NCI-H446 (cell line): ENCODE results near the gene RGS7.
"Not testable (repeated sequence)": the region's sequence is repeated elsewhere in the genome, so short reads cannot be mapped to it uniquely, and the experiment has no call there.

Source experiments
- DNase-seq, 2 experiments: peaks; one replicate each; lab custom pipeline; 2025; lab: John Stamatoyannopoulos, UW

RGS7 gene

DNA sequence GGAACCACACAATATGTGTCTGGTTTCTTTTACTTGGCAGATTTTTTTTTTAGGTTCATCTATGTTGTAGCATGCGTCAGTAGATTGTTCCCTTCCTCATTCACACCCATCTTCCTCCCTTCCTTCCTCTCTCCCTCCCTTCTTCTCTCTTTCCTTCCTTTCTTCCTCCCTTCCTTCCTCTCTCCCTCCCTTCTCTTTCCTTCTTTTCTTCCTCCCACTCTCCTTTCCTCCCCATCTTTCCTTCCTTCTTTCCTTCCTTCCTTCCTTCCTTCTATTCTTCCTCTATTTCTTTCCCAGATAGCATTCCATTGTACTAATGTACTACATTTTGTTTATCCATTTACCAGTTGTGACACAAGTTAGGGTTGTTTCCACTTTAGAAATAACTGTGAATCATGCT lies 218.0 kb downstream of the RGS7 start:
- no peak for DNase-seq

DNA sequence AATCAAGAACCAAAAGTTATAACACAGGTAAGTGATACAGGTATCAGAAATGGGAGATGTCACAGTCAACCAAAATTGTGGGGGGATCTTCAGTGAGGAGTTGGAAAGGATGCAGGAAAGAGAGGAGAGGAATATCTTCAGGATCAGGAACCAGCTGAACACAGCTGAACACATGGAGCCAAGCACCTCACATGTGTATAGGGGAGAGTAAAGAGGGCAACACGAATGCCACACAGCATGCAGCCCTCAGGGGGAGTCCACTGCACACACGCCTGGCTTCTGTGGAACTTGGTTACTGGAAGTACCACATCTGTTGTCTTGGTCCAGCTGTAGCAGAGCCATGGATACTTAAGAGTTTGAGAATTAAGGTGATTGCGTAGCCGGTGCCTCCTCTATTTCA lies 218.8 kb downstream of the RGS7 start:
- DNase-seq: no peak

DNA sequence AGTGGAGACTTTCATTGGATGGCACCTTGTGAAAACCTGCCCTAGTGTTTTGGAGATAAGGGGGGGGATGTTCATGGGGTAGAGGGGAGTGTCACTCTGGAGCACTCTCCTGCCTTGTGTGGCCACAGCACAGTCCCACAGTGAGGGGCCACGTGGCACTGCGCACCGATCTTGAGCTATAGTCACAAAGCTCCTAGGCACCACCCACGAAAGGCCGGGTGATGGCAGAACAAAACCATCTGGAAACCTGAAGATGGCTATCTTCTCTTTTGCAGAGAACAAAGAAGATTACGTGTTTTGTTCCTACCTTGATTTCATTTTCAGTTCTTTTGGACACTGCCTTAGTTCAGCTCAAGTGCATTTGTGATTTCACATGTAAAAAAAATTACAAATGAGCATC lies 220.6 kb downstream of the RGS7 start:
- DNase-seq: no peak

DNA sequence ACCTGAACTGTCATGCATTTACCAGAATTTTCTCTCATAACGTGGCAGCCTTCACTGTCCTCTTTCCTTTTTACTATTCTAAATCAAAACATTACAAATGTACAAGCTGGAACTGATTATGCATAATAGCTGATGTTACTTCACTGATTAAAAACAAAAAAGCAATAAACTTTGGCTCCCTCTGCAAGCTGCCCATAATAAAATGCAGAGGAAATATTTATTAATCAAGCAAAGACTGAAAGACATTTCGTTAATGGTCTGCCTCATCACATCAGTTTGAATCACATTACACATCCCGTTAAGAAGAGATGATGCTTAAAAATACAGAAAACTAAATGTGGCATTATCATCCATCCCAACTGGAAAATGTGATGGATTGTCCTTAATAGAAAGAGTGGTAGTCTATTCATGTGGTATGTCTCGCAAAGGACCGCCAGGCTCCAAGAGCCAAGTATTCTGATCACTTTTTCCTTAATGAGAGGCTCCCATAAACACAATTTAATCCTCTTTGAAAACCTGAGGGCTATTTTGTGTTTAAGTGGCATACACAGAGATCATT lies 225.3 kb downstream of the RGS7 start:
- DNase-seq: no peak

DNA sequence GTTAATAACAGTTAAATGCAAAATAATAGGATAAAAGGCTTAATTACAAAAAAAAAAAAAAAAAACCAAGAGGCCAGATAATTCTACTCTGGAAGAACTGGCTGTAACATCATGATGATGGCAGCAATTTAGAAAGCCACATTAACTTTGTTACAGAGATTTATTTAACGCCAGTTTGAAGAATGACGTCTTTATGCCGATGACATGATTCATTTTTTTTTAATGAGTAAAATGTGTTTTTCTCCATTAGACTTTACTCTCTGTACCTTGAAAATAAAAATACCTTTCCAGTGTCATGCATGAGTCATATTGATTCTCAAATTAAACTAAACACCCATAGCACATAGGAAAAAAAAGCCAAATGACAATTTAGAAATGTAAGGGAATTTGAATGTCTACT lies 226.1 kb downstream of the RGS7 start:
- DNase-seq: no peak

DNA sequence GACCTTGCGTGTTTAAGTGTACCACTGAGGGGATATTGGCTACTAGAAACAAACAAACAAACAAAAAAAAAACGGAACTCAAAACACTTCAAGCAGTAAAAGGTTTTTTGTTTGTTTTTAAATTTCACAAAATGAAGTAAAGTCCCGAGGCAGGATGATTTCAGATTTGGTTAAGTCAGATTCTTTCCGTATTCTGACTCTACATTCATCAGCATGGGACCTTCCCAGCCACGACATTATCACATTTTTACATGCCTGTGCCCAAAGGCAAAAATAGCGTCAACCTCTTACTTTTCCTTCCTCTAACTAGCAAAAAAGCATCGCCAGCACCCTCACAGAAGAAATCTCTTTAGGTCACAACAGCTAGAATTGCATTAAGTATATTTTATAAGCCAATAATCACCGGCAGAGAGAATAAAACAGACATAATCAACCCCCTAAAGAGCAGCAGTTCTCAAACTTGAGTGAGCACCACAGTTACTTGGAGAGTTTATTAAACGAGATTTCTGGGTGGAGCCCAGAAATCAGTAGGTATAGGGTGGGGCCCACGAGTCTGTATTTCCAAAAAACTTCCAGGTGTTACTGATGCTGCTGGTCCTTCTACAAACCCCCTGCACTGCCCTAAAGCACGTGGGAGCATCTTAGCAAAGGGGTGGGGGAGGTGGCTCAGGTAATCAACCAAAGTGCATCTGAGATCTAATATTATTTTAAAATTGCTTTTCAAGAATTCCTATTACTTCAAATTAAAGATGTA lies 227.6 kb downstream of the RGS7 start:
- no peak for DNase-seq

DNA sequence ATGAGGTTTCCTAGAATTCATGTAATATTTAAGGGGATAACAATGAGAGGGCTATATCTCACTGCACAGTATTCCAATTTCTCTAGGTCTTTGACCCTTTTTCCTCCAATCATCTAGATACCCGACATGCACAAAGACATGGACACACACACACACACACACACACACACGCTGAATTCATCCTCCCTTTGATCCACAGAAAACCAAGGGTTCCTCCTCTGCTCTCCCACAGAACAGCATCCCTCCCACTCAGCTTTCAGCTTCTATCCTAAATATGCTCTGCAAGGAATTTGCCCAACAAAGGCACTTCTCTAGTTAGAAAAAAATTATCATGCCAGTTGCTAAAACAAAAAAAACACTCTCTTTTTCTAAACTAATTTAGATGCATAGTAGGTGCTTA lies 231.7 kb downstream of the RGS7 start:
- DNase-seq: no peak

DNA sequence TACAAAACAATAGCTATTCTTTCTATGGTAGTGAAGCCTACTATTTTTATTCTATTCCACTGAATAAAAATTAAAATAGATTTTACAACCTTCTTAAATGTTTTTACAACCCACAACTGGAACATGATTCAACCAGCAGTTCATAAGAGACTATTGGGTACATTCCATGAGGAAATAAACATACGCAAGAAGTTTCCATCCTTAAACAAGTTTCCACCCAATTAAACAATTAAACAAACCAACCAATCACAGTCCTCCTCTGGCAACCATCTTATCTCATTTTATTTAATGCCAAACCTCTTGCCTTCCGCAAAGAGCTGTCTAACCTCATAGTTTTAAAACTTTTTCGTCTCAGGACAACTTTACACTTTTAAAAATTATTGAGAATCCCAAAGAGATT lies 239.0 kb downstream of the RGS7 start:
- no peak for DNase-seq

DNA sequence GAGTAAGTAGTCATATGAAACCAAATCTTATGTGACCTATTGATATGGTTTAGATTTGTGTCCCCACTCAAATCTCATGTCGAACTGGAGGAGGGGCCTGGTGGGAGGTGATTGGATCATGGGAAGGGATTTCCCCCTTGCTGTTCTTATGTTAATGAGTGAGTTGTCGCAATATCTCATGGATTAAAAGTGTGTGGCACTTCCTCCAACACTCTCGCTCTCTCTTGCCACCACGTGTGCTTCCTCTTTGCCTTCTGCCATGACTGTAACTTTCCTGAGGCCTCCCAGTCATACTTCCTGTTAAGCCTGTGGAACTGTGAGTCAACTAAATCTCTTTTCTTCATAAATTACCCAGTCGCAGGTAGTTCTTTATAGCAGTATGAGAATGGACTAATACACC lies 241.2 kb downstream of the RGS7 start:
- no peak for DNase-seq

DNA sequence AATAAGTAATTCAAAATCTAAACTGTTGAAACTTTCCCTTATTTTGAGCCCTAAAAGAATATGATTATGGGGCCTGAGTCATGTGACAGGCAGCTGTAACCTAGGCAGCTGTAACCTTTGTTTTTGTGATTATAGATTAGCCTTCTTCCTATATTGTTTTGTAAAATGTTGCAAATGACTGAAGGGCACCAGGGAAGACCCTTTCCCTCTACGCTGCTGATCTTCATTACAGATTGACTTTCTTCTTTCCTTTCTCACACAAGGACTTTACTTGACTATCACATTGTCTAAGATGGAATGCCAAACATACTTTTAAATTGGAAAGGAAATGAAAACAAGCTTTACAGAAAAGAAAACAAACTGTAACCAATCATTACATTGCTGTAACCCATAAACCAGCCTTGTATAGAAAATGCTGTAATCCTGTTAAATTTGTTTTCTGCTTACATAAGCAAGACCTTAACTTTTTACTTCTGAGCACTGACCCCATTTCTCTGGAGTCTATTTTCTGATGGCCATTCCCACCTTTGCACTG lies 242.2 kb downstream of the RGS7 start:
- no peak for DNase-seq

DNA sequence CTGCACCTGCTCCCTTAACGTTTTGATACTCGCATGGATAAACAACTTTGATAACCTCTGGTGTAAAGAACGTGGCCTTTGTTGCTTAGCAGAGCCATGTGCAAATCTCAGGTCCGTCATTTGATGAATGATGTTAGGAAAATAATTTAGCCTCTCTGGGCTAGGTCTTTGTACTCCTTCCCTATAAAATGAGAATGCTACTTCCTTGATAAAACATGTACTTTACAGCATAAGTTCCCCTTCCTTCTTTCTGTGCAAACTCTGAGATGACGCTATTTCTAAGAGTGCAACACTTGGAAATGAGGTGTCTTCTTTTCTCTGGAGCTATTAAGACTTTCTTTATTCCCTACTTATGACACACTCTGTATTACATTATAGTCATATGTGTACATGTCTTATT lies 243.4 kb downstream of the RGS7 start:
- DNase-seq: no peak

DNA sequence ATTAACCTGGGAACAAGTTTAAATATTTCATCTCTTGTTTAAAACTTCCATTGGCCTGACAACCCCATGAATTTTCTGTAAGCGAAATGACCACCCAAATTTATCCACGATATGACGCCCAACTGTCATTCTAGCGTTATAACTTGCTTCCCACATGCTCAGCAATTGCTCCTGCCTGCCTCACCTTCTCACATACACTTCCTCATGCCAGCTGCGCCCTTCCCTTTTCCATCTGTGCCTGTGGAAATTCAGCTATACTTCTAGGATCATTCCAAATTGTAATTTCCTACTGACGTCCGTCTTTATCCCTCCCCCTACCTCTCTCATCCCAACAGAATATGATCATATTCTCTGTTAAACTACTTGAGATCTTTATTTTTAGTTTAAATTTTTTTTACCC lies 248.0 kb downstream of the RGS7 start:
- DNase-seq: no peak

DNA sequence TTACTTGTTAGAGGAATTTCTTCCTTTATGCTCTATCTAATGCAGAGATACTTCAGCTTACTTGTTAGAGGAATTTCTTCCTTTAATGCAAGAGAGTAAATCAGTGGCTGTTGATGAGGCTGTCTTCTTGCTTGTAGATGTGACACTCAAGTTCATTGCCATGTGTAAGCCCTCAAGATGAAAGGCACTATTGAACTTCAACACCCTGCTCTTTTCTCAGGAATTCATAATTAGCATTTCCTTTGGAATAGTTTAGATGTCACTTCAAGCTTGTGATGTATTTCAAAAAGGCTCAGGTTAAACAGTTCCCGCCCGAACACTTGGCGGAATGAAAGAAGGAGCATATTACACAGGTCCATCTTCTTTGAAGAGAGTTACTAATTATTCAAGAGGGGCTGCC lies 251.9 kb downstream of the RGS7 start:
- DNase-seq: no peak

DNA sequence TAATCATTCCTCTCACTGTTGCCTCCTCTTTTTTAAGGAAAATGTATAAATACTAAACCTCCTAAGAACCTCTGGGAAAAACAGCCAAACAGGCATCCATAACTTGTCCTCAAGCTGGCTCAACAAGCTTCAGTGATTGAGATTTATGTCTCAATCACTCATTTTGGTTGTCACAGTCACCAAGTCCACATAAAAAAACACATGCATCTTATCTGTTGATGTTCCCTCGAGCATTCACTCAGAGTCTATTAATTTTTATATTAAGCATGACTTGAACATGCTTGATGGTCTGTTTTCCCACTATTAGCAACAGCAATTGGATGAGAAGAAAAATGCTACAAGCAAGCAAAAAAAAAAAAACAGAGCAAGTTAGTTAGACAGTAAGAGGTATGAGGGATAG lies 254.3 kb downstream of the RGS7 start:
- no peak for DNase-seq

DNA sequence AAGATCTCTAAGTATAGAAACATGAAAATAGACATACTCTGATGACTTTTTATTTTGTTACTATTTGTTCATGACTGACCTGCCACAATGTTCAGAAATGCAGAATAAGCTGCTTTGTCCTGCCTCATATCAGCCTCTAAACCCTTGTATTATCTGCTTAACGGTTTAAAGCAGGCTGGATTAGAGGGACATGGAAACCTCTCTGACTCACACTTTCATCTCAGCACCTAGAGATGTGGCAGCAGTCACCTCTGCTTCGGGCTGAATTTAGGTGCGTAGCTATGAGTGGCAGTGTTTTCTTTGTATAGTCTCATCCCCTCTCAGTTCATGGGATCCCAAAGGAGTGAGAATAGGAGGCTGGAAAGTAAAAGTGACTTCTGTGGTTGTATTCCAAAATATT lies 255.4 kb downstream of the RGS7 start:
- DNase-seq: no peak

DNA sequence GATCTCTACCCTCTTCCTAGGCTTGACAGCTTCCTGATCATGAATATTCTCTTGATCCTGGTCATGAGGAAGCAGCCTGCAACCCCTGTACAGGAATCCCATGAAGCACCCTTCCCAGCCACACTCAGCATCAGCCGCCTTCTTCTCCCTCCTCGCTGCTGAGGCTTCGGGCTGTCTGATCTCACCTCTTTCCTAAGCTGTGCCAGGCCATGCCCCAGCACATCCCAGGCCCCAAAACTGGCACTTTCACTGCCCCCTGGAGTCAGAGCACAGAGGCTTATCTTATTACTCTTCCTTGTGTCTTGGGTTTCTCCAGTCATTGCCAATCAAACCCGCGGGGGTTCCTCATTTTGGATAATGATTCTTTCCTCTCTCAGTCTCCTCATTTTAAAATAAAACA lies 259.5 kb downstream of the RGS7 start:
- DNase-seq: no peak

DNA sequence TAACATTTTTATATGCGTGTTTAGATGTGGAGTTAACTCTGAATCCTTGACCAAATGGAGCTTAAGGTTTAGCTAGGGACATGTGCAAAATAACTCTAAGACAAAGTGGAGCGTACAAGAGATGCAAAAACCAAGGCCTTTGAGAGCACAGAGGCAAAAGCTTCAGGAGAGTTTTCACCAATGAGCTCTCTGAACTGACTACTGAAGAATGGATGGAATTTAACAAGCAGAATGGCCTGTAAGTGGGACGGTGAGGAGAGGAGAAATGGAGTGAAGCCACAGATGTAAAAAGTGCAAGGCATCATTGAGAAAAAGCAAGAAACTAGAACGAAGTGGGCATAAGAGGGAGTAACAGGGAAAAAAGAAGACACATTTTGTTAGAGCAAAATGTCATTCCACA lies 260.0 kb downstream of the RGS7 start:
- no peak for DNase-seq

DNA sequence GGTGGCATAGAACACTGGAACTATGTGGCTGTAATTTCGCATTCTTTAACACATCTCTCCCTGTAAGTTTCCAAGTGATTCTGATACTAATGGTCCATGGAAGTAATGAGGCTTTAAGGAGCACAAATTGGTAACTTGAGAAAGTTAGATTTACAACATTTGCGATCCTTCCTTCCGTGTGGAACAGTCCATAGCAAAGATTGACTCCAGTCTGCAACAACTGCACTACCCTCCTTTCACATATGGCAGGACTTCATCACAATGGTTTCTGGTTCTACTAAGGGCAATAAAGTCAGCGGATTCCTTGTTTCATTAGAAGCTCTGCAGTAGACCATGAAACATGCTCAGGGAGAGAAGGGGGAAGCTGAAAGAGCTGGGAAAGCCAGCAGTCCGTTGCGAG lies 261.2 kb downstream of the RGS7 start:
- DNase-seq: no peak

DNA sequence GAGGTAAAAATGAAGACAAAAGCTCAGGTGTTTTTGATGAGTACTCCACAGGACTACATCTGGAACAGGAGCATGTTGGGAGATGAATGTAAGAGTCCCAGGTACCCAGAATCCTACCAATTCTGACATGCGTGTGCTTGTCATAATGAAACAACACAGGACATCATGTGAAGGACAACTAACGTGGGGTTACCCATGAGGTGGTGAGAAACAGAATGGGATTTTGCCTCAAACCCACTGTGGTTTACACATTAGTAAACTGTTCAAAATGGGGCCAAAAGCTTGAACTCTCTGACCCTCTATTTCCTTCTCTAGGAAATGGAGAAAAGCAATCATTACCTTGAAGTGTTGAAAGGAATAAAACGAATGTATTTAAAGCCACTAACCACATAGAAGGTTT lies 266.2 kb downstream of the RGS7 start:
- no peak for DNase-seq

DNA sequence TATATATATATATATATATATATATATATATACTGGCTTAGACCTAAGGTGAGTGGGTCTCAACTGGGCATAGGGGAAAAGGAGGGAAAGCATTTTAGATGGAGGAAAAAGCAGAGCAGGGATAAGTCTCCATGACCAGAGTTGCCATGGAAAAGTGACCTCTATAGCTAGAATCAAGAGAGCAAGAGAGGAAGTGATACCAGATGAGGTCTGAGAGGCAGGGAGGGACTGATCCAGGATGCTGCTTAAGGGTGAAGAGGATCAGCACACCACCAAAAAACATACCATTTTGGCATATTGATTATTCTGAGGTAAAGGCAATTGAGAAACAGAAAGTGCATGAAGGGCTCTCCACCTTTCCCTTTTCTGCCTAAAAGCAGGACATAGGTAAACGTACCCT lies 267.9 kb downstream of the RGS7 start:
- not testable (repeated sequence) for DNase-seq

DNA sequence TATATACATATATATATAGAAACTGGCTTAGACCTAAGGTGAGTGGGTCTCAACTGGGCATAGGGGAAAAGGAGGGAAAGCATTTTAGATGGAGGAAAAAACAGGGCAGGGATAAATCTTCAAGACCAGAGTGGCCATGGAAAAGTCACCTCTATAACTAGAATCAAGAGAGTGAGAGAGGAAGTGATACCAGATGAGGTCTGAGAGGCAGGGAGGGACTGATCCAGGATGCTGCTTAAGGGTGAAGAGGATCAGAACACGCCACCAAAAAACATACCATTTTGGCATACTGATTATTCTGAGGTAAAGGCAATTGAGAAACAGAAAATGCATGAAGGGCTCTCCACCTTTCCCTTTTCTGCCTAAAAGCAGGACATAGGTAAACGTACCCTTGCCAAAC lies 268.9 kb downstream of the RGS7 start:
- DNase-seq: not testable (repeated sequence)

DNA sequence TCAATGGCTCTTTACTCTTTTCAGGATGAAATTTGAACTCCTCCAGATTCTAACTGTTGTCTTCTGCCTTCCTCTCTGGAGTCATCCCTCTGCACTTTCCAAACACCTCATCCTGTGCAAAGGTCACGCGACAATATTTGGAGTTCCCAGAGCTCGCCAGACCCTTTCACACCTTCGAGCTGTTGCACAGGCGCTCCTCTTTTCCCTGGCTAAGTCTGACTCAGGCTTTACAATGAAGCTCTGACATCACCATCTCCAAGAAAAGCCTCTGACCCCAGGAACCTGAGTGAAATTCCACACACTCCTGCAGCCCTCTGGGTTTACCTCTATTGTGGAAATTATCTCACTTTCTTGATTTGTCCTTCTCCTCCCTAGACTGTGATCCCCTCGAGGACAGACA lies 270.3 kb downstream of the RGS7 start:
- no peak for DNase-seq

DNA sequence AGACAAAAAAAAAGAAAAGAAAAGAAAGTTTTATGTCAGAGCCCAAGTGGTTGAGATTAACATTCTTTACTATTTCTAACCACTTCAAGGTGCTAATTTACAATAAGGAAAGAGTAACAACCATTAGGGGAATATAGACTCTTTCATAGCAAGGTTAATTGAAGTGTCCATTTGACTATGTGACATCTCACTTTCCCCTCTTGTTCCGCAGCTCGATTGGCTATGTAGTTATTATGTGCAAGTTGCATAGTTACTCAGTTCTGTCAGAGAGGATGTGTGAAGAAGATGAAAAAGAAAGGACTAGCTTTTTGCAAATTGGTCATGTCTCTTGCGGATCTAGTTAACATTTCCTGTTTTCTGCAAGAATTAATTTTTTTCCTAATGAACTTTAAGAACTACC lies 273.7 kb downstream of the RGS7 start:
- no peak for DNase-seq

DNA sequence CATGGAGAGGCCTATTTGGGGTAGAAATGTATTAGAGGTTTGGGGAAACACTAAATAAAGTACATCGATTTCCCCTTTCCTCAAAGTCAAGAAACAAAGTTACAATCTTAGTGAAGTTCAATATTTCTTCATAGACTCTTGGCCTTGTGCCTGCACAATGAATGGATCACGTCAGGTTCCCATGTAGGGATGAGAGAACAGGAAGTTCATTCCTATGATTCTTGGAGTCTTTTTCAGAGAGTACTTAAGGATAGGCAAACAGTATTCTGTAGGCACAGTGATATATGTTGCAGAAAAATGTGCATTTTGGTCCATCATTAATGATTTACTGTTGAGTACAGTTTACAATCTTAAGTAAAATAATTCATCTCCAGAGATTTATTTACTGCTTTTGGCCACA lies 275.5 kb downstream of the RGS7 start:
- no peak for DNase-seq
